DOHH2 (cell line): Measurements from ENCODE around the gene KLK3.

ENCODE experiments used
- EZH2phosphoT487 ChIP-seq: fragments of 200-600 bp; sonication (generic); IDR thresholded peaks from 2 replicates; pipeline ENCODE4 v1.6.1; 2017; ENCODE audit warnings: borderline replicate concordance, mild to moderate bottlenecking, antibody characterized with exemption, low read length, moderate library complexity, mixed read lengths
- TF ChIP-seq, protein P1 (sequence below): fragments of 200-600 bp; sonication (generic); IDR thresholded peaks from one replicate; pipeline ENCODE4 v1.5.1; 2014; ENCODE audit warnings: antibody characterized with exemption, mild to moderate bottlenecking, low read depth, low read length; ENCODE audit not compliant: poor library complexity, severe bottlenecking

DNA sequence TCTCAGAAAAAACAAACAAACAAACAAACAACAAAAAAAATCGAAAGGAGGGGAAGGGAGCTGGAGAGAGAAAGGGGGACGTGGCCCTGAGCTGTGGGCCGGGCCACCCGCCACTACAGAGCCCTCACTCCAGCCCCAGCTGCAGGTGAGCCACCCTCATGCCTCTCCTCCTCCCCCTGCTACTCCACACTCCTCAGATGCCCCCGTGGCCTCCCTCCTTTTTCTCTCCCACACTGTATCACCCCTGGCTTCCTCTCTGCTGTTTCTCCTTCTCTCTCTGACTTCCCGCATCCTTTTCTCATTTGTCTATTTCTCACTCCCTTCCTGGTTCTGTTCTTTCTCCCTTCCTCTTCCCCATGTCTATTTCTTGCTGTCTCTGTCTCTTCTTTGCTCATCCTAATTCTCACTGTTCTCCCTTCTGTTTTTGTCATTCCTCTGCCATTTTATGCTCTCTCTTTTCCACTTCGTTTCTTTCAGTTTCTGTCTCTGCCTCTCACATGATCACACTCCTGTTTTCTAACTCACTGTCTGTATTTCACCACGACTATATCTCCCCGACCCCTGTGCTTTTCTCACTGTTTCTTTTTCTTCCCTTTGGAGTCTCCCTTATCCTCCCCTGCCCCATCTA is 21.2 kb downstream of the KLK3 start:
- TF ChIP-seq, protein P1, sequence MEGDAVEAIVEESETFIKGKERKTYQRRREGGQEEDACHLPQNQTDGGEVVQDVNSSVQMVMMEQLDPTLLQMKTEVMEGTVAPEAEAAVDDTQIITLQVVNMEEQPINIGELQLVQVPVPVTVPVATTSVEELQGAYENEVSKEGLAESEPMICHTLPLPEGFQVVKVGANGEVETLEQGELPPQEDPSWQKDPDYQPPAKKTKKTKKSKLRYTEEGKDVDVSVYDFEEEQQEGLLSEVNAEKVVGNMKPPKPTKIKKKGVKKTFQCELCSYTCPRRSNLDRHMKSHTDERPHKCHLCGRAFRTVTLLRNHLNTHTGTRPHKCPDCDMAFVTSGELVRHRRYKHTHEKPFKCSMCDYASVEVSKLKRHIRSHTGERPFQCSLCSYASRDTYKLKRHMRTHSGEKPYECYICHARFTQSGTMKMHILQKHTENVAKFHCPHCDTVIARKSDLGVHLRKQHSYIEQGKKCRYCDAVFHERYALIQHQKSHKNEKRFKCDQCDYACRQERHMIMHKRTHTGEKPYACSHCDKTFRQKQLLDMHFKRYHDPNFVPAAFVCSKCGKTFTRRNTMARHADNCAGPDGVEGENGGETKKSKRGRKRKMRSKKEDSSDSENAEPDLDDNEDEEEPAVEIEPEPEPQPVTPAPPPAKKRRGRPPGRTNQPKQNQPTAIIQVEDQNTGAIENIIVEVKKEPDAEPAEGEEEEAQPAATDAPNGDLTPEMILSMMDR = no peak
- no peak for TF ChIP-seq EZH2phosphoT487
